Lower lobe of right lung (tissue), 2 donors: ENCODE measurements around the gene COL19A1. TPM values are rescaled to one million over a fixed set of nuclear protein-coding genes. Genes with fewer than 3 reads are reported as not detected.

ENCODE experiments used
- ATAC-seq, 2 donors: fragments of 200-7000 bp; cut with Tn5 transposase; one replicate each; pipeline ENCODE4 v1.9.1; 2020 to 2022; ENCODE audit warnings: mild to moderate bottlenecking in 2 of 2, moderate library complexity in 2 of 2
- DNase-seq: peaks from one replicate; pipeline ENCODE4 v3.0.0-alpha.2; 2020
- H3K27ac ChIP-seq: fragments of 200-600 bp; one replicate; pipeline ENCODE4 v1.8.0; 2022
- H3K27me3 ChIP-seq: fragments of 200-600 bp; one replicate; pipeline ENCODE4 v1.8.0; 2022; ENCODE audit warnings: low read depth
- H3K36me3 ChIP-seq: fragments of 200-600 bp; one replicate; pipeline ENCODE4 v1.8.0; 2022; ENCODE audit warnings: mild to moderate bottlenecking
- H3K4me1 ChIP-seq: fragments of 200-600 bp; one replicate; pipeline ENCODE4 v1.8.0; 2022
- H3K4me3 ChIP-seq: fragments of 200-600 bp; one replicate; pipeline ENCODE4 v1.8.0; 2022; ENCODE audit warnings: mild to moderate bottlenecking
- H3K9me3 ChIP-seq: fragments of 200-600 bp; one replicate; pipeline ENCODE4 v1.8.0; 2022
- CTCF ChIP-seq: fragments of 200-600 bp; IDR thresholded peaks from one replicate; pipeline ENCODE4 v1.8.0; 2022; ENCODE audit warnings: antibody characterized with exemption, mild to moderate bottlenecking
- intact Hi-C: fragments of 100-400 bp; cut with DNase I; formaldehyde crosslinking; loops from one replicate; pipeline ENCODE4 v1.11.0; 2022
- total RNA-seq: library from RNA; stranded (reverse); fragmentation: NEBNext Ultra II Directional; extraction: Animal tissue kit (Norgen Biotek cat#: 25700); gene quantifications from one replicate; pipeline ENCODE4 v1.2.1, GENCODE V29; 2021
- donor health status: DM: no; HTN: yes; CAD: no; lungs with severe emphysema.

Gene COL19A1
- total RNA-seq, 1 donor from 2014 or later, result not detected

- H3K36me3 ChIP-seq, result no peaks in the 10 kb centered on the region
- H3K27me3 ChIP-seq, result no peaks in the 10 kb centered on the region
- intact Hi-C loops, result no loop called here
- TF ChIP-seq CTCF, result no peak
- H3K4me3 ChIP-seq, result no peak overlapping the region
- no peak overlapping the region for H3K27ac ChIP-seq
- DNase-seq, result no peak
- ATAC-seq, result no peak
- H3K9me3 ChIP-seq, result no peaks in the 10 kb centered on the region
- H3K4me1 ChIP-seq, result no peaks in the 10 kb centered on the region
Measured at GRCh38 chr6:69976591-69977090, 110.3 kb downstream of the COL19A1 start.

- Histone ChIP-seq H3K4me3 (no peak overlapping the region), H3K4me1 (no peaks in the 10 kb centered on the region), H3K27me3 (no peaks in the 10 kb centered on the region), H3K9me3 (no peaks in the 10 kb centered on the region), H3K36me3 (no peaks in the 10 kb centered on the region), H3K27ac (no peak overlapping the region)
- intact Hi-C loops, result no loop called here
- no peak for TF ChIP-seq CTCF
- ATAC-seq (no peak), DNase-seq (no peak)
Measured at GRCh38 chr6:69980624-69981023, 114.3 kb downstream of the COL19A1 start.

GRCh38 chr6:69984506-69984905 is 118.2 kb downstream of the COL19A1 start:
- no peaks in the 10 kb centered on the region for H3K27me3 ChIP-seq
- no peaks in the 10 kb centered on the region for H3K36me3 ChIP-seq
- TF ChIP-seq CTCF, result no peak
- ATAC-seq, result no peak
- no peak overlapping the region for H3K27ac ChIP-seq
- intact Hi-C loops, result no loop called here
- DNase-seq, result no peak
- no peaks in the 10 kb centered on the region for H3K4me1 ChIP-seq
- H3K9me3 ChIP-seq, result no peaks in the 10 kb centered on the region
- H3K4me3 ChIP-seq, result no peak overlapping the region

GRCh38 chr6:69985180-69985579 is 118.8 kb downstream of the COL19A1 start:
- TF ChIP-seq CTCF, result no peak
- no peaks in the 10 kb centered on the region for H3K27me3 ChIP-seq
- H3K36me3 ChIP-seq, result no peaks in the 10 kb centered on the region
- no peak for DNase-seq
- intact Hi-C loops, result no loop called here
- no peaks in the 10 kb centered on the region for H3K9me3 ChIP-seq
- ATAC-seq, result no peak
- no peak overlapping the region for H3K27ac ChIP-seq
- no peaks in the 10 kb centered on the region for H3K4me1 ChIP-seq
- H3K4me3 ChIP-seq, result no peak overlapping the region

- intact Hi-C loops, result no loop called here
- H3K27ac ChIP-seq, result no peak overlapping the region
- ATAC-seq (no peak), DNase-seq (no peak)
- TF ChIP-seq CTCF, result no peak
- no peak overlapping the region for H3K4me3 ChIP-seq
- H3K27me3 ChIP-seq, result no peaks in the 10 kb centered on the region
- H3K36me3 ChIP-seq, result no peaks in the 10 kb centered on the region
- H3K4me1 ChIP-seq, result no peaks in the 10 kb centered on the region
- H3K9me3 ChIP-seq, result no peaks in the 10 kb centered on the region
Measured at GRCh38 chr6:69987550-69987949, 121.2 kb downstream of the COL19A1 start.
